Chondrocyte (in vitro differentiated cells): ENCODE measurements around the gene KCND1. TPM values are rescaled to one million over a fixed set of nuclear protein-coding genes. Genes with fewer than 3 reads are reported as not detected.

Experiments used
- DNase-seq: peaks from one replicate; pipeline ENCODE4 v3.0.0; 2021; ENCODE audit warnings: mixed read lengths, low spot score
- H3K27ac Mint-ChIP-seq: one replicate; pipeline ENCODE4 v1.8.0; 2021; ENCODE audit warnings: mild to moderate bottlenecking, moderate library complexity, mixed read lengths; ENCODE audit not compliant: unreplicated experiment
- H3K27me3 Mint-ChIP-seq: 2 replicates; pipeline ENCODE4 v1.8.0; 2021; ENCODE audit warnings: low read depth, mixed read lengths
- H3K36me3 Mint-ChIP-seq: 2 replicates; pipeline ENCODE4 v1.8.0; 2021; ENCODE audit warnings: low read depth, mixed read lengths
- H3K4me1 Mint-ChIP-seq: 2 replicates; pipeline ENCODE4 v1.8.0; 2021; ENCODE audit warnings: low read depth, mild to moderate bottlenecking, mixed read lengths
- H3K4me3 Mint-ChIP-seq: one replicate; pipeline ENCODE4 v1.8.0; 2021; ENCODE audit warnings: mild to moderate bottlenecking, moderate library complexity, mixed read lengths; ENCODE audit not compliant: unreplicated experiment
- H3K9me3 Mint-ChIP-seq: 2 replicates; pipeline ENCODE4 v1.8.0; 2021; ENCODE audit warnings: low read depth, mixed read lengths
- total RNA-seq: library from RNA; stranded (reverse); gene quantifications from 3 replicates; pipeline ENCODE4 v1.2.1, GENCODE V29; 2021
- TF ChIP-seq, protein P1 (sequence below): fragments of 200-600 bp; sonication (generic); IDR thresholded peaks from 2 replicates; pipeline ENCODE4 v1.5.0; 2021; ENCODE audit warnings: antibody characterized with exemption, mild to moderate bottlenecking, moderate library complexity

KCND1 gene
- total RNA-seq, 1 donor from 2014 or later: 1.7 TPM

DNA sequence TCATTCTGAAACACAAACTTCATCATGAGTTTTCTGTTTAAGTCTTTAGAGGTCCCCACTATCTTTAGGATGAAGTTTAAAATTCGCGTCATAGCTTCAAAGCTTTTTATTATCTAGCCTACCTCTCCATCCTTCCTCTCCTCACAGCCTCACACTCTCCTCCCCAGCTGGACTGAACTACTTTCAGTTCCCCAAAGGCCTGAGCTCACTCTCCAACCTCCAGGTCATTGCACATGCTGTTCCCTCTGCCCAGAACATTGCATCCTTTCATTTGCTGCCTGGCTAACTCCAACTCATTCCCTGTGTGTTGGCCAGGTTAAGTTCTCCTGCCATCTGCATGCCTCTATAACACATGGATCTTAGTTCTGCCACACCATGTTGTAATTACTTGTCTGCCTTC is 11.4 kb downstream of the KCND1 start:
- Mint-ChIP-seq H3K27ac (no peak overlapping the region), H3K9me3 (no peaks in the 10 kb centered on the region), H3K36me3 (no peaks in the 10 kb centered on the region), H3K4me1 (peaks cover 14% of the 10 kb centered on the region), H3K4me3 (no peak overlapping the region), H3K27me3 (no peaks in the 10 kb centered on the region)
- TF ChIP-seq, protein P1, sequence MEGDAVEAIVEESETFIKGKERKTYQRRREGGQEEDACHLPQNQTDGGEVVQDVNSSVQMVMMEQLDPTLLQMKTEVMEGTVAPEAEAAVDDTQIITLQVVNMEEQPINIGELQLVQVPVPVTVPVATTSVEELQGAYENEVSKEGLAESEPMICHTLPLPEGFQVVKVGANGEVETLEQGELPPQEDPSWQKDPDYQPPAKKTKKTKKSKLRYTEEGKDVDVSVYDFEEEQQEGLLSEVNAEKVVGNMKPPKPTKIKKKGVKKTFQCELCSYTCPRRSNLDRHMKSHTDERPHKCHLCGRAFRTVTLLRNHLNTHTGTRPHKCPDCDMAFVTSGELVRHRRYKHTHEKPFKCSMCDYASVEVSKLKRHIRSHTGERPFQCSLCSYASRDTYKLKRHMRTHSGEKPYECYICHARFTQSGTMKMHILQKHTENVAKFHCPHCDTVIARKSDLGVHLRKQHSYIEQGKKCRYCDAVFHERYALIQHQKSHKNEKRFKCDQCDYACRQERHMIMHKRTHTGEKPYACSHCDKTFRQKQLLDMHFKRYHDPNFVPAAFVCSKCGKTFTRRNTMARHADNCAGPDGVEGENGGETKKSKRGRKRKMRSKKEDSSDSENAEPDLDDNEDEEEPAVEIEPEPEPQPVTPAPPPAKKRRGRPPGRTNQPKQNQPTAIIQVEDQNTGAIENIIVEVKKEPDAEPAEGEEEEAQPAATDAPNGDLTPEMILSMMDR: no peak
- DNase-seq: no peak

DNA sequence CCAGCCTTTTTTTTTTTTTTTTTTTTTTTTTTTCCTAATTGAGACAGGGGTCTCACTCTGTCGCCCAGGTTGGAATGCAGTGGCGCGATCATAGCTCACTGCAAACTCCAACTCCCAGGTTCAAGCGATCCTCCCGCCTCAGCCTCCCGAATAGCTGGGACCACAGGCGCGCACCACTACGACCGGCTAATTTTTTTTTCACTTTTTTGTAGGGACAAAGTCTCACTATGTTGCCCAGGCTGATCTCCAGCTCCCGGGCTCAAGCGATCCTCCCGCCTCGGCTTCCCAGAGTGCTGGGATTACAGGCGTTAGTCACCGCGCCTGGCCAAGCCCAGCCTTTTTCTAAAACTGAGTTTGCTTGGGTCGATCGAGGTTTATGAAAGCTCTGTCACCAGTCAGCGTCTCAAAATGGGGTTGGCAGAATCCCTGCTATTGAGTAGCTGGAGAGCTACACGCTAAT is 13.0 kb downstream of the KCND1 start:
- DNase-seq: no peak
- H3K9me3 Mint-ChIP-seq: peaks cover 5% of the 10 kb centered on the region
- no peaks in the 10 kb centered on the region for H3K27me3 Mint-ChIP-seq

DNA sequence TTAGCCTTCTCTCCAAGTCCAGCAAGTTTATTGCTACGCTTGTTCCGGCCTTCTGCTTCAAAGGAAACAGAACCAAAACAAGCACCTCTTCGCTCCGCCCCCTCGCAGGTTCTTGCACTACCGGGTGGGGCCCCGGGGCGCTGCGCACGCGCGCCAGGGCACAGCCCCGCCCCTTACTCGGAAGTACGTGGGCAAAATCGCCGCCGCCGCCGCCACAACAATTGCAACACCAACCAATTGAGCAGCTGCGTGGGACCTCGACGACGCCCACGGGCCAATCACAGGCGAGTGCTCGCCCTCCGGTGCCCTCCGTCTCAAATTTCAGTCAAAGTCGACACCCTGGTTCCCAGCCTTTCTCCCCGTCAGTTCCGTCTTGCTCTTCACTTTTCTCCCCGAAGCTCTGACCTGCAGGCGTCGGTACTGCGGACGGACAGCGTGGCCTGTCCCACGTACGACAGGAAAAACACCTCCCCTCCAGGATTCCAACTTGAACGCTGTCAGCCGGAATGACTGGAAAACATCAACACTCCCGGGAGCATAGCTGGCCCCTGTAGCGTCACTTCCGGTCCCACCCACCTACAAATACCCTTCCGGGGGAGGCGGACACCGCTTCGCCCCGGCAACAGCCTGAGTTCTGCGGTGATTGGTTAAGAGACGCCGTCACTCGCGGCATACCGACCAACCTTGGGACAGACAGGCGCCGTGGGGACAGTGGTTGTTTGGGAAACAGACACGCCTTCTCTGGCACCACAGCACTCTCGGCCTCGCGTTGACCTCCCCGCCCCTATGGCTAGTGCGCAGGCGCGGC is 13.6 kb downstream of the KCND1 start:
- TF ChIP-seq, protein P1: no peak
- H3K9me3 Mint-ChIP-seq: peaks cover 5% of the 10 kb centered on the region
- peaks cover 31% of the 10 kb centered on the region for H3K4me1 Mint-ChIP-seq
- peak; percentile 98 for DNase-seq
- peak overlapping the region; percentile 99 for H3K4me3 Mint-ChIP-seq
- H3K27ac Mint-ChIP-seq: peak overlapping the region; percentile 100
- H3K36me3 Mint-ChIP-seq: no peaks in the 10 kb centered on the region
- no peaks in the 10 kb centered on the region for H3K27me3 Mint-ChIP-seq

More for the DNA sequence above, 13.0 kb downstream of the KCND1 start:
- Mint-ChIP-seq H3K36me3 (no peaks in the 10 kb centered on the region), H3K27ac (peak overlapping the region; percentile 100), H3K4me3 (peak overlapping the region; percentile 99), H3K4me1 (peaks cover 26% of the 10 kb centered on the region)
- TF ChIP-seq, protein P1: no peak

DNA sequence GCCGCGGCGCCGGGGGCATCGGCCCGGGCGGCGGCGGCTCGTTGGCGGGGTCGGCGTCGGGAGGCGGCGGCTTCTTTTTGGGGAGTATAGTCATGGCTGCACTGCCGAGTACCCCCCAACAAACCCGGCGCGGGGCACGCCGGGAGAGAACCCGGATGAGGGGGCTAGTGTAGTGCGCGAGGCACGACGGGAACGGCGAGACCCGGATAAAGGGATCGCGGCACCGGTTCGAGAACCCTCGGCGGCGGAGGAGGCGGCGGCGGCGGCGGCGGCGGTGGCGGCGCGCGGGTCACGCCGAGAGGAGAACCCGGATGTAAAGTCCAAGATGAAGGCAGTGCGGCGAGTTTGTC is 14.2 kb downstream of the KCND1 start, which contains the start of gene OTUD5:
Gene OTUD5, minus strand, starts transcription at position 131 of the 350 bp plus-strand sequence. Its CDS starts 37 bp downstream, at position 94.
- Mint-ChIP-seq H3K4me3 (peak within 1 kb of the TSS; percentile 99), H3K36me3 (no peaks in the 10 kb centered on the region), H3K27ac (peak within 1 kb of the TSS; percentile 100), H3K4me1 (peaks cover 31% of the 10 kb centered on the region), H3K27me3 (no peaks in the 10 kb centered on the region), H3K9me3 (peaks cover 5% of the 10 kb centered on the region)
- no peak for DNase-seq
- TF ChIP-seq, protein P1: no peak

DNA sequence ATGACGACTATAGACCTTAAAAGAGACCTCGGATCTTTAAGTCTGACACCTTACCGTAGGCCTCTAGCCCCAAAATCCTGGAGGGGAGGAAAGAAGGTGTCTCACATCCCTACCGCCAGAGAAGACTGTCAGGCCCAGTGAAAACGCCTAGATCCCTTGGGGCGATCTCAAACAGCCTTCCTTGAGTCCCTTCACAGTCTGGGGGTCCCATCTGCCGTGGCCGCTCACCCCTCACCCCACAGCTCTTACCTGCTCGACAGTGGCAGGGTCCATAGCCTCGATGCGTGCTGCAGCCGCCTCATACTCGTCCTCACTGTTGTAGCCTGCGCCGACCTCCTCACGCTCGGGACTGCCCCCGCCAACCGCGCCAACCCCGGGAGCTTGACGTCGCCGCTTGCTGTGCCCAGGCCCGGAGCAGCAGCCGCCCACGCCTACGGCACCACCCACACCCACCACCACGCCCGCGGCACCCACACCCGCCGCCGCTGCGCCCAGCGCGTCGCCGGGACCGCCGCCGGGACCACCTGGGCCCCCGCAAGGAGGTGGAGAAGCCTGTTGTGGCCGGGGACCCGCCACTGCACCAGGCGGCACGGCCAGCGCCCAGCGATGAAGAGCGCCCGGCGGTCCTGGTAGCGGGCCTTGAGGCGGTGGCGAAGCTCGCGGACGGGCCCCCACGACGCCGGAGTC is 14.8 kb downstream of the KCND1 start:
- TF ChIP-seq, protein P1: no peak
- no peak for DNase-seq
- Mint-ChIP-seq H3K4me1 (peaks cover 31% of the 10 kb centered on the region), H3K9me3 (peaks cover 5% of the 10 kb centered on the region), H3K36me3 (no peaks in the 10 kb centered on the region), H3K4me3 (peak overlapping the region; percentile 74), H3K27me3 (no peaks in the 10 kb centered on the region), H3K27ac (peak overlapping the region; percentile 81)
